C4-2B (cell line): ENCODE data around the gene RIC8B.

Source experiments
- ZFX ChIP-seq: fragments of 450-650 bp; IDR thresholded peaks from 2 replicates; pipeline ENCODE4 v1.6.1; 2017
- TF ChIP-seq, protein P1 (sequence below): fragments of 450-650 bp; conservative IDR thresholded peaks from 2 replicates; pipeline ENCODE4 v1.5.1; 2017; ENCODE audit warnings: mild to moderate bottlenecking

DNA sequence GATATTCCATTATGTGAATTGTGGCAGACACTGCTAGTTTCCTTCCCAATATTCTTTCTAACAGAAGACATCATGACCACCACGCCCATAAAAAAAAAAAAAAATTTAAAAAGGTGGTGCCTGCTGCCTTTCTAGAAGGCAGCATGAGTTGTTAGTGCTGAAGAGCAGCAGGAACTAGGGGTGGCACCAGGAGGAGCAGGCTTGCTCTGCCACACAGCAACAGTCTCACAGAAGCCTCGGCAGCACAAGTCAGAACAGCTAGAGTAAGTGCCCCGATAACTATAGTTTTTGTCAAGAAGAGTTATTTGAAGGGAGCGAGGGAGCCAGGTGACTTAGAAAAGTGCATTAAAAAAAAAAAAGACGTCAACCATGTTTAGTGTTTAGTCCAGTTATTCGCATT, 114.8 kb downstream of the RIC8B start:
- TF ChIP-seq, protein P1, sequence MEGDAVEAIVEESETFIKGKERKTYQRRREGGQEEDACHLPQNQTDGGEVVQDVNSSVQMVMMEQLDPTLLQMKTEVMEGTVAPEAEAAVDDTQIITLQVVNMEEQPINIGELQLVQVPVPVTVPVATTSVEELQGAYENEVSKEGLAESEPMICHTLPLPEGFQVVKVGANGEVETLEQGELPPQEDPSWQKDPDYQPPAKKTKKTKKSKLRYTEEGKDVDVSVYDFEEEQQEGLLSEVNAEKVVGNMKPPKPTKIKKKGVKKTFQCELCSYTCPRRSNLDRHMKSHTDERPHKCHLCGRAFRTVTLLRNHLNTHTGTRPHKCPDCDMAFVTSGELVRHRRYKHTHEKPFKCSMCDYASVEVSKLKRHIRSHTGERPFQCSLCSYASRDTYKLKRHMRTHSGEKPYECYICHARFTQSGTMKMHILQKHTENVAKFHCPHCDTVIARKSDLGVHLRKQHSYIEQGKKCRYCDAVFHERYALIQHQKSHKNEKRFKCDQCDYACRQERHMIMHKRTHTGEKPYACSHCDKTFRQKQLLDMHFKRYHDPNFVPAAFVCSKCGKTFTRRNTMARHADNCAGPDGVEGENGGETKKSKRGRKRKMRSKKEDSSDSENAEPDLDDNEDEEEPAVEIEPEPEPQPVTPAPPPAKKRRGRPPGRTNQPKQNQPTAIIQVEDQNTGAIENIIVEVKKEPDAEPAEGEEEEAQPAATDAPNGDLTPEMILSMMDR: no peak
- TF ChIP-seq ZFX: no peak
